GM19463 (cell line): ENCODE data around the gene POU1F1.
"Not testable (repeated sequence)": the region's sequence is repeated elsewhere in the genome, so short reads cannot be mapped to it uniquely, and the experiment has no call there.

Experiments
- ATAC-seq: cut with Tn5 transposase; IDR thresholded peaks from one replicate; pipeline ENCODE4 v1.9.1; 2021; ENCODE audit warnings: mild to moderate bottlenecking, moderate library complexity; ENCODE audit not compliant: unreplicated experiment

POU1F1 gene, protein sequence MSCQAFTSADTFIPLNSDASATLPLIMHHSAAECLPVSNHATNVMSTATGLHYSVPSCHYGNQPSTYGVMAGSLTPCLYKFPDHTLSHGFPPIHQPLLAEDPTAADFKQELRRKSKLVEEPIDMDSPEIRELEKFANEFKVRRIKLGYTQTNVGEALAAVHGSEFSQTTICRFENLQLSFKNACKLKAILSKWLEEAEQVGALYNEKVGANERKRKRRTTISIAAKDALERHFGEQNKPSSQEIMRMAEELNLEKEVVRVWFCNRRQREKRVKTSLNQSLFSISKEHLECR

DNA sequence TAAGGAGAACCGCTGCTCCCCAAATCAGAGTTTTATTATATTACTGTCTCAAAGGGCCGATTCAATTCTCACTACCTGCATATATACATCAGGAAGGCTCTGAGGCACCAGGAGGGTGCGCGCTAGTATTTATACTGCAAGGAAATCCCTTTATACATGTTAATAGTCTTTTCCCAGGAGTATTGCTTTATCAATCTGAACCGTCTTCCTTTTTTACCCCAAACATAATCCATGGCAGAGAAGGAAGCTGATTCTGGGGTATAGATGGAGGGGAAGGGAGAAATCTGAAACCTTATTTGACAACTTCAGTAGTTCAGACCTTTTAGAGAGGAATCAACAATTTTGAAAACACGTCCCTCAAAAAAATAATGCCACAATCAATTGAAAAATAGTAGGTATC, at the start of gene POU1F1:
Gene POU1F1 (minus strand): TSS at position 101 of the 400 bp plus-strand sequence. CDS start 122 bp downstream, outside the sequence.
- ATAC-seq: no peak

DNA sequence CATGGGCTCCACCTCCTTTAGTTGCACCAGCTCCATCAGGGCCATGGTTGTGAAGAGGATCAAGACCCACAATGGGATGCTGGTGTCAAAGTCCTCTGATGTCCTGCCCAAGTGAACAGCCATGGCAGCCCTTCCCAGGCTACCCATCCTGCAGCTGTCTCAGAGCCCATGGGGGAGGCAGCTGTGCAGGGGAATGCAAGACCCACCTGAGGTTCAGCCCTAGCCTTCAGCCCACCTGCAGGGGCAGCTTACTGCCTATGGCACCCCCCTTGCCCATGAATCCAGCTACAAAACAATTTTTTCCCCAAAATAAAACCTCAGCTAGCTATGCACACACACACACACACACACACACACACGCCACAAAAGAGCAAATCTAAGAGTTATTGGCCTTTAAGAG, 48.2 kb upstream of the POU1F1 start:
- no peak for ATAC-seq

GRCh38 chr3:87320756-87321626, 44.6 kb upstream of the POU1F1 start:
- no peak for ATAC-seq

DNA sequence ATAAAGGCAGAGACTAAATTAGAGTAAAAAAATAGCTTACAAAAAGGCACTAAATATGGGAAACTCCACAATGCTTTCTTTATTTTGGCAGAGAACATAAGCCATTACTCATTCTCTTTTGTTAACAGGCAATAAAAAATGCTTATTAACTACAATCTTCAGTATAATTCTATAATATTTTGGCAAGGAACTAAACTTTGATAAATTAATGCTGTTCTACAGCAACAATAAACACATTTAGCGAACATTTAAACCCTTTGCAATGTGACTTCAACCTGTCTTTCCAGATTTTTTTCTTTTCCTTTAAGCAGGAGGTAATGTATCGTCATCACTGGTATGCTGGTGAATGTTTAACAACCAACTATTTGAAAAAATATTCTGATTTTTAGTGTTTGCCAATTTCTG, 42.2 kb upstream of the POU1F1 start:
- ATAC-seq: no peak

GRCh38 chr3:87317779-87318178, 41.4 kb upstream of the POU1F1 start:
- ATAC-seq: no peak

DNA sequence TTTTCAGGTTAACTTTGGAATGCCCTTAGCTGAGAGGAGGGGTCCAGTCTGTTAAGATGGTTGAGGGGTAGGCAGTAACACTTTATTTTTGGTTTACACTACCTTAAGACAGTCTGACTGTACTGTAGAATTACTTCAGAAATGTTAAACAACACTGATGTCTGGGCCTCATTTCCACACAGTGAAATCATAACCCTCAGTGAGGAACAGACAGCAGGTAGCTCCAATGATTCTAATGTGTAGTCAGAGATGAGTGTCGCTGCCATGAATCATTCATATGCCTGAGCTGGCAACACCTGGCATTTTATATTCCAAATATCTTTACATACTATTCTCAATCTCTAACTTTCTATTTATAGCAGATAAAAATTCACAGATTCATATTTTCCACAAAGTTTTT, 37.3 kb upstream of the POU1F1 start:
- no peak for ATAC-seq

DNA sequence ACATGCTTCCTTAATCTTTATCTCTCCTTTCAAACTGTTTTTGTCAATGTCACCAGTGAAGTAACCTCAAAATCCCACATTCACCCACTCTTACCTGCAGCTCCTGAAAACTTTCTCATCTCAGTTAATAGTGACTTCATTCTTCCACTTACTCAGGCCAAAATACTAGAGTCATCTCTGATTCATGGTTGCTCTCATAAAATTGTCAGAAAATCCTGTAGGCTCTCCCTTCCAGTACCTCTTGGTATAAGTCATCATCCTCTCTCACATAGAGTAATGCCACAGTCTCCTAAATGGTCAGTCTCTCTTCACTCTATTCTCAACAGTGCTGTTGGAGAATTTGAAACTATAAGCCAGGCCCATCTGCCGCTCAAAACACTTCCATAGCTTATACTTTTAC, 34.9 kb upstream of the POU1F1 start:
- ATAC-seq: no peak

- no peak for ATAC-seq
These were observed 33.2 kb upstream of the POU1F1 start for GRCh38 chr3:87309601-87310000.

- ATAC-seq: peak; percentile 80
These were observed 31.4 kb upstream of the POU1F1 start for GRCh38 chr3:87307805-87308204.

DNA sequence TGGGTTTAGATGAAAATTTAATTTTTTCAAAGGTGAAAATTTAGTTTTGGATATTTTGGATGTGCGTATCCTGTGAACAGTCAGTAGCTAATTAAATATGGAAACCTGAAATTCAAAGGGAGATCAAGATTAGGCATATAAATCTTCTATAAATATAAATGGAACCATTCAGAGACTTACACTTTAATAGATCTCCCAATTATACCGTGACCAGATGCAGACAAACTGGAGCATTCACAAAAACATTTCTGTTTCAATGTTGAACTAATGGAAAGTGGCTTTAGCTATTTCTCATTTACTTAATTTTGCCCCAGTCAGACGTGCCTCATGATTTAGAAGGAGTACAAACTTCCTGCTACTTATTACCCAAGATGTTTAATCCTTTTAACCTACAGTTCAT, 29.1 kb upstream of the POU1F1 start:
- no peak for ATAC-seq

DNA sequence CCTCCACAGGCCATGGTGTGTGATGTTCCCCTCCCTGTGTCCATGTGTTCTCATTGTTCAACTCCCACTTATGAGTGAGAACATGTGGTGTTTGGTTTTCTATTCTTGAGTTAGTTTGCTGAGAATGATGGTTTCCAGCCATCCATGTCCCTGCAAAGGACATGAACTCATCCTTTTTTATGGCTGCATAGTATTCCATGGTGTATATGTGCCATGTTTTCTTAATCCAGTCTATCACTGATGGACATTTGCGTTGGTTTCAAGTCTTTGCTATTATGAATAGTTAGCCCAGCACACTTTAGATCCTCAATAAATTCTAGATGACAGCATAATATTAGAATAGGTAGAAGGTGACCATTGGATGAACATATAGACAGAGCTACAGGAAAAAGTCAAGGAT, 28.6 kb upstream of the POU1F1 start:
- ATAC-seq: not testable (repeated sequence)

DNA sequence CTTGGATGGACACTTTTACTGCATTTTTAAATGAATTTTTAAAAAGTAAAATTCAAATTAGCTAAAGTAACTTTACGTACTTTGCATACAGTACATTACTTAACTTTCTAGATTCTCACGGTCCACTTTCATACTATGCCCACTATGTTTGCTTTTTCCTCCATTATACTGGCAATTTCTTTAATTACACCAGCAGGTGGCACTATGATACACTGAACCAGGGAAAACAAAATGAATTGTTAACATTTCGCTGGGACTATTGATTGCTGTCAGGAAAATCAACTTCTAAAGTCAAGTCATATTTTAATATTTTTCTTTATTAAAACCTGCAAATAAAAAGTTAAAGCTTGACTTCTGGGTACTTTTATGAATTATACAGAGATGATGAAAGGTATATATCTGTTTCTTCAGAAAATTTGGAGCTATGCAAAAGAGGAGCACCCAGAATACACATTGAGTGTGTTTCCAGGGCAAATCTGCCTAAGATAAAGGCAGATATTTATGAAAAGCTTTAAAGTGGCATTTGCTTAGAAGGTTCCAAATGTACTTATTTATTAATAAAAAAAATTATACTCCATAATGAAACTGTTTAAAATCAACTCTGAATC, 21.8 kb upstream of the POU1F1 start:
- peak; percentile 87 for ATAC-seq

- ATAC-seq: no peak
These were observed 12.1 kb upstream of the POU1F1 start for GRCh38 chr3:87288446-87288845.

DNA sequence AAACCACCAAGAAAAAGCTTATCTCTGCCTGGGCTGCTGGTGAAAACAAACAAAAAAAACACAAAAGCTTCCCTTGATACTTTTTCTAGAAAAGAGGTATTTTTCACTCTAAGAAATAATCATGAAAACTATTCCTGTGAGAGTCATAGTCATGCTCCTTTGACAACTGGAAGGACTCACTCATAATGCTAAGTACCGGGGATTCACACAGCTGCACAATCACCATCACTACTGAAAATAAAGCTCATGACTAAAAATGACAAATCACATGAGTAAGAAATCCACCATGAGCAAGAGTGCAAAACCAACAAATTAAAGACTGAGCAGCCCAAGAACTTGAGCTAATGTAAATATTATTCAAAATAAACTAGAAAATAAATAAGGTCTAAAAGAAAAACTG, 10.6 kb upstream of the POU1F1 start:
- peak; percentile 86 for ATAC-seq

- peak; percentile 90 for ATAC-seq
These were observed 3.6 kb downstream of the POU1F1 start for GRCh38 chr3:87272718-87273341.

DNA sequence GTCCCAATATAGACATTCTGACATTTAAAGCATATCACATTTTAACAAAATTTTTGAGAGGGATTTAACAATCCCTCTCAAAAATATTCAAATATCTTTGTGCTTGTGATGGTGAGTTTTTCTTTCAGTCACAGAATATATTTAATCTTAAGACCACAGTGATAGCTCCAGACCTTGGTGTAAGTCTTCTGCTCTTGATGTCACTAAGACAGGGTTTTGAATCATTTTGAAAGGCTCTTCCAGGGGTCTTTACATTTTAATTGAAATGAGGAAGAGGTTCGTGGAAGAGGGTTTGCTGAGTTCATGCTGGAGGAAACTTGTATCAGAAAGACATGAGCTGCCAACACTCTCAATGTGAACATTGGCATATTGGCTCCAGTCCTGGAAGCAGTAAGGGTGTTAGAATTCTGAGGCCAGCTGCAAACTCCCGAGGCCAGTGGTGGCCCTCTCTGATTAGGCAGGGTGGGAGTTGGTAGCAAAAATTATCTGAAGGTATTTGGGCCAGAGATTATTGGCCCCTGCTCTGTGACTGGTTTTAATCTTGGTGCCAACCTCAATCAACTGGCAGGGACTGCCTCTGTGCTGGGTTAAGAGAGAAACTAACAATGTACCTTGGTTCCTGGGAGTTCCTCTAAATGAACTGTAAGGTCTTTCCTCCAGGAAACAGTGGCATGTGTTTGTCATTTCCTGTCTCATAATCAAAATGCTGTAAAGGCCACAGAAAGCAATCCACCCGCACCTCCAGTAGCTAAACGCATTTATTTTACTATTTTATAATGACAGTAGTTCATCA, 5.3 kb downstream of the POU1F1 start:
- ATAC-seq: no peak

DNA sequence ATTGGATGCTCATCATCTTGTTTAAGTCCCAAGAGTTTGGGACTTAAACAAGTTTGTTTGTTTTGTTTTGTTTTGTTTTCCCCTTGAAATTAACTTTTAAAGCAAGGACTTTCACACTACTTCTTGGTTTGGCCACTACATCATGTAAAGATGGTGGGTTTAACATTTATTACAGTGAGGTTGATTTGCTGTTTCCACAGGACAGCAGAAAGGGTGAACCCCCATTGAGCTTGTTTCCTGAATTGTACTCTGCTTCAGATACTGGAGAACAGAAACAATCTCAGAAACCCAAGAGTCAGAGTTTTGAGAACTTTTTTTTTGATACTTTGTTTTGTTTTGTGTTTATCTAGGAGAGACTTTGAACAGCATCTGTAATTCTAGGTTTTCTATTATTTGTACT, 6.7 kb downstream of the POU1F1 start:
- ATAC-seq: no peak

- no peak for ATAC-seq
These were observed 7.7 kb downstream of the POU1F1 start for GRCh38 chr3:87268646-87269211.

DNA sequence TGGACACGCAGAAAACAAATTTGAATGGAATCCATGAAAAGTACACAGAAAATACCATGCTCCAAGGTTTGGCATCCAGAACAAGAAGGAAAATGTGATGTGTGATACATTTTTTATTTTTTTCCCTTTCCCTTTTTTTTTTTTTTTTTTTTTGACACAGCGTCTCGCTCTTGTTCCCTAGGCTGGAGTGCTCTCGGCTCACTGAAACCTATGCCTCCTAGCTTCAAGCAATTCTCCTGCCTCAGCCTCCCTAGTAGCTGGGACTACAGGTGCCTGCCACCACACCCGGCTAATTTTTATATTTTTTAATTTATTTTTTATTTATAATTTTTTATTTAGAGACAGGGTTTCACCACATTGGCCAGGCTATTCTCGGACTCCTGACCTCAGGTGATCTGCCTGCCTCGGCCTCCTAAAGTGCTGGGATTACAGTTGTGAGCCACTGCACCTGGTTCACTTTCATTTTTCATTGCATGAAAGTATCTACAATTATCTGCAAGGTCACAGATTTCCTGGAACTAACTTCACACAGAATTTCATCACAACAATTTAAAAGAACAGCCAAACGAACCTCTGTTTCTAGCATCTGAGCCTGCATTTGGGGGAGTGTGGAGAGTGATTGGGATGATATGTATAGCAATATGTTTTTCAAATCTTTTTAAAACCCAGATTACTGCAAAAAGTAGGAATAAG, 8.3 kb downstream of the POU1F1 start:
- ATAC-seq: no peak

DNA sequence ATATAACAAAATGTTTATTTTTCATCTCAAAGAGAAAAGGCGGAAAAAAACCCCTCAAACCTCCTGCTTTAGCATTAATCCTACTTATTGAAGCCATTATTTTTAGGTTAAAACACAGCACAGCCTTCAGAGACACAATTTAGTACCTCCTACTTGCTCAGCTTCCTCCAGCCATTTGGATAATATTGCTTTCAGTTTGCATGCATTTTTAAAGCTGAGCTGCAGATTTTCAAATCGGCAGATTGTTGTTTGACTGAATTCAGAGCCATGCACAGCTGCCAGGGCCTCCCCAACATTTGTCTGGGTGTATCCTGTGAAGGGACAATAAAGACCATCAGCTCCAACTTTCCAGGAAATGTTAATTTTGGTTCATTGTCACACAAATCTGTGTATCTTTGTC, 14.5 kb downstream of the POU1F1 start:
- no peak for ATAC-seq
